Fibroblast of villous mesenchyme (primary cell): ENCODE measurements around the gene DCAF8. TPM values are rescaled to one million over a fixed set of nuclear protein-coding genes. Genes with fewer than 3 reads are reported as not detected.

ENCODE experiments used
- DNase-seq: peaks from one replicate; pipeline ENCODE4 v3.0.0-alpha.2; 2010; ENCODE audit warnings: low read depth
- H3K4me3 ChIP-seq: 2 replicates; pipeline ENCODE4 v1.5.1; 2011; ENCODE audit warnings: low read depth, mild to moderate bottlenecking, low read length
- total RNA-seq: library from RNA; depleted of rRNA; stranded (reverse); fragments of >200 nt; gene quantifications from 2 replicates; pipeline ENCODE4 v1.2.3, GENCODE V29; 2012
- TF ChIP-seq, protein P1 (sequence below): IDR thresholded peaks from 2 replicates; pipeline ENCODE4 v1.5.1; 2012; ENCODE audit warnings: low read depth, mild to moderate bottlenecking, low read length; ENCODE audit not compliant: insufficient read depth

The DCAF8 gene
- total RNA-seq, 1 donor = 75.1 TPM

DNA sequence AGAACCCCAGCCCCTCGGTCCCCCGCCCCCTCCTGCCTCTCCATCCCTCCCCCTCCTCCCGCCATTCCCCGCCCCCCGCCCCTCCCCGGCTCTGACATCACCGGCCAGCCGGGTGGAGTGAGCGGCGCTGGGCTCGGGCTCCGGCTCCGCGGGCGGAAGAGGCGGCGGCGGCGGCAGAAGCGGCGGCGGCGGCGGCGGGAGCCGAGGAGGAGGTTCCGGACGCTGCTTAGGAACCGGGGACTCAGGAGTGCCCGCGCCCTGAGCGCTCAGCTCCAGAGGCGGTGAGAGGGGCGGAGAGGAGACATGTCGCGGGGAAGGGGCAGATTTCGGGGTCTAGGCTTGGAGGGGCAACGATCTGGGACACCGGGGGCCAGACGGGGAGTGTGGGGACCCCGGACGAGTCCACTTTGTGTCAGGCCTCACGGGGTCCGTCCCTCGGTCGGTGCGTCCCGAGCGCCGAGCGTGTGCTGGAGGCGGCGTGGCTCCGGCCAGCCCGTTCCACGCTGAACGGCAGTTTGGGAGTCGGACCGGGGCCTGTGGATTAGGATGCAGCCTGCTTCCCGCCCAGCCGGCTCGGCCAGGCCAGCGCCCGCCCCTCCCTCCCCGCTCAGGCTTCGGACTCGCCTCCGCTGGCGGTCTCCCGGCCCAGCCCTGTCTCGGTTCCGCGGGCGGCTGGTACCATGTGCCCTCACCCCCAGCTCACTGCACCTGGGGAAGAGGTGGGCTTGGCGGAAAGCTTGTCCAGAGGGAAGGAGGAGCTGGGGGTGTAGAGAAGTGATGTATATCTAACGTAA, 56.9 kb downstream of the DCAF8 start, which contains the start of gene PEA15:
PEA15 (plus strand) TSS at position 143 of the 794 bp plus-strand sequence. CDS start 6,161 bp downstream, outside the sequence.
- H3K4me3 ChIP-seq = peak within 1 kb of the TSS; percentile 94
- peak; percentile 62 for DNase-seq
- TF ChIP-seq, protein P1, sequence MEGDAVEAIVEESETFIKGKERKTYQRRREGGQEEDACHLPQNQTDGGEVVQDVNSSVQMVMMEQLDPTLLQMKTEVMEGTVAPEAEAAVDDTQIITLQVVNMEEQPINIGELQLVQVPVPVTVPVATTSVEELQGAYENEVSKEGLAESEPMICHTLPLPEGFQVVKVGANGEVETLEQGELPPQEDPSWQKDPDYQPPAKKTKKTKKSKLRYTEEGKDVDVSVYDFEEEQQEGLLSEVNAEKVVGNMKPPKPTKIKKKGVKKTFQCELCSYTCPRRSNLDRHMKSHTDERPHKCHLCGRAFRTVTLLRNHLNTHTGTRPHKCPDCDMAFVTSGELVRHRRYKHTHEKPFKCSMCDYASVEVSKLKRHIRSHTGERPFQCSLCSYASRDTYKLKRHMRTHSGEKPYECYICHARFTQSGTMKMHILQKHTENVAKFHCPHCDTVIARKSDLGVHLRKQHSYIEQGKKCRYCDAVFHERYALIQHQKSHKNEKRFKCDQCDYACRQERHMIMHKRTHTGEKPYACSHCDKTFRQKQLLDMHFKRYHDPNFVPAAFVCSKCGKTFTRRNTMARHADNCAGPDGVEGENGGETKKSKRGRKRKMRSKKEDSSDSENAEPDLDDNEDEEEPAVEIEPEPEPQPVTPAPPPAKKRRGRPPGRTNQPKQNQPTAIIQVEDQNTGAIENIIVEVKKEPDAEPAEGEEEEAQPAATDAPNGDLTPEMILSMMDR = no peak

- peak overlapping the region; percentile 41 for H3K4me3 ChIP-seq
- DNase-seq = no peak
- TF ChIP-seq, protein P1 = no peak
These were observed 57.7 kb downstream of the DCAF8 start for GRCh38 chr1:160204526-160205241.

DNA sequence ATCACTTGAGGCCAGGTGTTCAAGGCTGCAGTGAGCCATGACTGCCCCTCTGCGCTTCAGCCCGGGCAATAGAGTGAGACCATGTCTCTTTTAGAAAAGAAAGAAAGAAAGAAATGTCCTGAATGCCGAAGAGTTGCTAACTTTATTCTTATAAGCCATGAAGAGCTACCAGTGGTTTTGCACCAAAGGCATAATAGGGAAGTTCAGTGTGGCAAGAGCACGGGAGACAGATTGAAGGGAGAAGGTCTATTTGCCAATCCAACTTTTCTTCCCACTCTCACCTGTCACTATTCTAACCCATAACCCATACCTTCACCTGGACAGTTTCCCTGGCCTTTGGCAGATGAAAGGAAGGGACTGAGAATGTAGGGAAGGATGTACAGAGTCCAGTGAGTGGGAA, 61.6 kb downstream of the DCAF8 start:
- TF ChIP-seq, protein P1 = no peak
- DNase-seq = no peak
- H3K4me3 ChIP-seq = no peak overlapping the region

- DNase-seq = no peak
- TF ChIP-seq, protein P1 = no peak
These were observed 65.1 kb downstream of the DCAF8 start for GRCh38 chr1:160197231-160197630.

DNA sequence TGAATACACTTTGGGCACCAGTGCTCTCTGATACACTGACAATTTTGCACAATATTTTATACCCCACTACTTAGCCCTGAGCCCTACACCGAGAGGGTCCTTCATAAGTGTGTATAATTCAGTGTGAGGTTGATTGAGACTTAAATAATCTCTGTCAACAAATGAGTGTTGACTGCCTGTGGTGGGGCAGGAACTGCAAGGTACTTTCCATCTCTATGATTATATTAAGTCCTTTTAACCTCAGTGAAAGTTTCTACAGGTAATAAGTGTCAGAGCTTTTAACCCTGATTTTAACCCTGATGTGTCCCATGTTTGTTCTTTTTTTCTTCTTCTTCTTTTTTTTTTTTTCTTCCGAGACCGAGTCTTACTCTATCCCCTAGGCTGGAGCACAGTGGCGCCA, 66.2 kb downstream of the DCAF8 start:
- H3K4me3 ChIP-seq = no peak overlapping the region
- TF ChIP-seq, protein P1 = no peak
- DNase-seq = no peak

More at GRCh38 chr1:160197231-160197630, 65.1 kb downstream of the DCAF8 start:
- no peak overlapping the region for H3K4me3 ChIP-seq

DNA sequence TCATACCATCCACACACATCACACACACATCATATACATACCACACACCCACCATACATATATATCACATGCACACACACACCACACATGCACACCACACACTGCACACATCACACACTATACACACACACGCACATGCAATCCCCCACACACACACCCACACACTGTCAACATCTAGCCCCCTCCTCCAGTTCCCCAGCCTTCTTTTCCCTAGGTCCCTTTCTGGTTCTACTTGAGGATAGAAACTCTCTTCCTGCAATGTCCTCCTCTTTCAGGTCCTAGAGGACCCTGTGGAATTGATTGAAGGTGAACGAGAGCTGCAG, 67.7 kb downstream of the DCAF8 start:
- no peak for DNase-seq
- TF ChIP-seq, protein P1 = no peak
- no peak overlapping the region for H3K4me3 ChIP-seq
